HepG2 (cell line): Measurements from ENCODE around the gene CBFA2T2. TPM values are rescaled to one million over a fixed set of nuclear protein-coding genes. Genes with fewer than 3 reads are reported as not detected.

Experiments used
- CEBPB ChIP-seq: IDR thresholded peaks from 2 replicates; pipeline ENCODE4 v1.6.1; 2011; ENCODE audit warnings: low read depth, low read length, improper control_type of control experiment, borderline replicate concordance
- DMAP1 ChIP-seq: IDR thresholded peaks from 2 replicates; pipeline ENCODE4 v1.6.1; 2016
- FOXC1 ChIP-seq: sonication (generic); formaldehyde crosslinking; IDR thresholded peaks from 2 replicates; pipeline ENCODE4 v1.8.0; 2022; ENCODE audit warnings: mild to moderate bottlenecking, missing genetic modification reagents, borderline replicate concordance
- HNF1B ChIP-seq: sonication (generic); formaldehyde crosslinking; IDR thresholded peaks from 2 replicates; pipeline ENCODE4 v1.5.1; 2020; ENCODE audit warnings: mild to moderate bottlenecking, moderate library complexity, missing genetic modification reagents
- KDM1A ChIP-seq: IDR thresholded peaks from 2 replicates; pipeline ENCODE4 v1.6.1; 2016; ENCODE audit warnings: missing compliant biosample characterization
- MTF2 ChIP-seq: sonication (generic); formaldehyde crosslinking; IDR thresholded peaks from 2 replicates; pipeline ENCODE4 v1.5.0; 2020; ENCODE audit warnings: missing genetic modification reagents, borderline replicate concordance
- SIX4 ChIP-seq: sonication (generic); formaldehyde crosslinking; IDR thresholded peaks from 2 replicates; pipeline ENCODE4 v1.4.0; 2020; ENCODE audit warnings: missing genetic modification reagents
- SOX13 ChIP-seq, 3 experiments: fragments of 450-650 bp in 1 of 3; sonication (generic) in 1 of 3; formaldehyde crosslinking in 1 of 3; IDR thresholded peaks in 2 of 3; conservative IDR thresholded peaks in 1 of 3; 2 replicates each; pipeline versions ENCODE4 v1.5.0 to v1.6.1; 2016 to 2020; ENCODE audit warnings: antibody characterized with exemption in 1 of 3, mild to moderate bottlenecking in 1 of 3, missing compliant biosample characterization in 1 of 3, missing genetic modification reagents in 1 of 3, moderate library complexity in 1 of 3
- SRSF1 ChIP-seq: fragments of 200-400 bp; formaldehyde crosslinking; optimal IDR thresholded peaks from 2 replicates; pipeline ENCODE3; 2017; ENCODE audit warnings: mild to moderate bottlenecking, low read depth, low read length, moderate library complexity
- ZNF552 ChIP-seq: sonication (generic); formaldehyde crosslinking; IDR thresholded peaks from 2 replicates; pipeline ENCODE4 v1.9.0; 2022; ENCODE audit warnings: missing genetic modification reagents, mild to moderate bottlenecking, borderline replicate concordance
- ZNF709 ChIP-seq: sonication (generic); formaldehyde crosslinking; IDR thresholded peaks from 2 replicates; pipeline ENCODE4 v1.5.0; 2020; ENCODE audit warnings: mild to moderate bottlenecking, missing genetic modification reagents
- ZZZ3 ChIP-seq: sonication (generic); formaldehyde crosslinking; IDR thresholded peaks from 2 replicates; pipeline ENCODE4 v1.4.0; 2020; ENCODE audit warnings: missing genetic modification reagents, mild to moderate bottlenecking, borderline replicate concordance
- polyA plus RNA-seq, 8 experiments: library from polyadenylated mRNA; depleted of rRNA in 3 of 8; stranded (reverse) in 7 of 8; unstranded in 1 of 8; fragments of >200 nt; fragmentation: Illumina TruSeq in 4 of 8; extraction: Trizol in 4 of 8; gene quantifications; 2 replicates each; pipeline versions ENCODE4 v1.2.1 to v1.2.3, GENCODE V29; 2011 to 2016; ENCODE audit warnings: low read depth in 4 of 8, missing spikeins in 1 of 8, mixed read lengths in 1 of 8; ENCODE audit not compliant: insufficient read depth in 1 of 8
- total RNA-seq, 5 experiments: library from RNA; depleted of rRNA; stranded (reverse); fragments of >200 nt; fragmentation: Illumina TruSeq; extraction: Trizol; gene quantifications; 2 replicates each; pipeline ENCODE4 v1.2.3, GENCODE V29; 2016; ENCODE audit warnings: low read depth in 1 of 5
- TF ChIP-seq, protein P1 (sequence below): sonication (generic); formaldehyde crosslinking; IDR thresholded peaks from 2 replicates; pipeline ENCODE4 v1.4.0; 2020; ENCODE audit warnings: mild to moderate bottlenecking, missing genetic modification reagents
- TF ChIP-seq, protein P2 (sequence below): sonication (generic); formaldehyde crosslinking; IDR thresholded peaks from 2 replicates; pipeline ENCODE4 v1.4.0; 2020; ENCODE audit warnings: missing genetic modification reagents
- TF ChIP-seq, protein P3 (sequence below): sonication (generic); formaldehyde crosslinking; conservative IDR thresholded peaks from 2 replicates; pipeline ENCODE4 v1.8.0; 2022; ENCODE audit warnings: missing genetic modification reagents

Gene CBFA2T2
- total and polyA plus RNA-seq, 2 of the 13 experiments (the other 11 are each of a cell fraction or from before 2014, with no cell fraction given) = 6.3 to 21.2 TPM

GRCh38 chr20:33672426-33673113 is 182.7 kb downstream of the CBFA2T2 start (continued):
- TF ChIP-seq, protein P1, sequence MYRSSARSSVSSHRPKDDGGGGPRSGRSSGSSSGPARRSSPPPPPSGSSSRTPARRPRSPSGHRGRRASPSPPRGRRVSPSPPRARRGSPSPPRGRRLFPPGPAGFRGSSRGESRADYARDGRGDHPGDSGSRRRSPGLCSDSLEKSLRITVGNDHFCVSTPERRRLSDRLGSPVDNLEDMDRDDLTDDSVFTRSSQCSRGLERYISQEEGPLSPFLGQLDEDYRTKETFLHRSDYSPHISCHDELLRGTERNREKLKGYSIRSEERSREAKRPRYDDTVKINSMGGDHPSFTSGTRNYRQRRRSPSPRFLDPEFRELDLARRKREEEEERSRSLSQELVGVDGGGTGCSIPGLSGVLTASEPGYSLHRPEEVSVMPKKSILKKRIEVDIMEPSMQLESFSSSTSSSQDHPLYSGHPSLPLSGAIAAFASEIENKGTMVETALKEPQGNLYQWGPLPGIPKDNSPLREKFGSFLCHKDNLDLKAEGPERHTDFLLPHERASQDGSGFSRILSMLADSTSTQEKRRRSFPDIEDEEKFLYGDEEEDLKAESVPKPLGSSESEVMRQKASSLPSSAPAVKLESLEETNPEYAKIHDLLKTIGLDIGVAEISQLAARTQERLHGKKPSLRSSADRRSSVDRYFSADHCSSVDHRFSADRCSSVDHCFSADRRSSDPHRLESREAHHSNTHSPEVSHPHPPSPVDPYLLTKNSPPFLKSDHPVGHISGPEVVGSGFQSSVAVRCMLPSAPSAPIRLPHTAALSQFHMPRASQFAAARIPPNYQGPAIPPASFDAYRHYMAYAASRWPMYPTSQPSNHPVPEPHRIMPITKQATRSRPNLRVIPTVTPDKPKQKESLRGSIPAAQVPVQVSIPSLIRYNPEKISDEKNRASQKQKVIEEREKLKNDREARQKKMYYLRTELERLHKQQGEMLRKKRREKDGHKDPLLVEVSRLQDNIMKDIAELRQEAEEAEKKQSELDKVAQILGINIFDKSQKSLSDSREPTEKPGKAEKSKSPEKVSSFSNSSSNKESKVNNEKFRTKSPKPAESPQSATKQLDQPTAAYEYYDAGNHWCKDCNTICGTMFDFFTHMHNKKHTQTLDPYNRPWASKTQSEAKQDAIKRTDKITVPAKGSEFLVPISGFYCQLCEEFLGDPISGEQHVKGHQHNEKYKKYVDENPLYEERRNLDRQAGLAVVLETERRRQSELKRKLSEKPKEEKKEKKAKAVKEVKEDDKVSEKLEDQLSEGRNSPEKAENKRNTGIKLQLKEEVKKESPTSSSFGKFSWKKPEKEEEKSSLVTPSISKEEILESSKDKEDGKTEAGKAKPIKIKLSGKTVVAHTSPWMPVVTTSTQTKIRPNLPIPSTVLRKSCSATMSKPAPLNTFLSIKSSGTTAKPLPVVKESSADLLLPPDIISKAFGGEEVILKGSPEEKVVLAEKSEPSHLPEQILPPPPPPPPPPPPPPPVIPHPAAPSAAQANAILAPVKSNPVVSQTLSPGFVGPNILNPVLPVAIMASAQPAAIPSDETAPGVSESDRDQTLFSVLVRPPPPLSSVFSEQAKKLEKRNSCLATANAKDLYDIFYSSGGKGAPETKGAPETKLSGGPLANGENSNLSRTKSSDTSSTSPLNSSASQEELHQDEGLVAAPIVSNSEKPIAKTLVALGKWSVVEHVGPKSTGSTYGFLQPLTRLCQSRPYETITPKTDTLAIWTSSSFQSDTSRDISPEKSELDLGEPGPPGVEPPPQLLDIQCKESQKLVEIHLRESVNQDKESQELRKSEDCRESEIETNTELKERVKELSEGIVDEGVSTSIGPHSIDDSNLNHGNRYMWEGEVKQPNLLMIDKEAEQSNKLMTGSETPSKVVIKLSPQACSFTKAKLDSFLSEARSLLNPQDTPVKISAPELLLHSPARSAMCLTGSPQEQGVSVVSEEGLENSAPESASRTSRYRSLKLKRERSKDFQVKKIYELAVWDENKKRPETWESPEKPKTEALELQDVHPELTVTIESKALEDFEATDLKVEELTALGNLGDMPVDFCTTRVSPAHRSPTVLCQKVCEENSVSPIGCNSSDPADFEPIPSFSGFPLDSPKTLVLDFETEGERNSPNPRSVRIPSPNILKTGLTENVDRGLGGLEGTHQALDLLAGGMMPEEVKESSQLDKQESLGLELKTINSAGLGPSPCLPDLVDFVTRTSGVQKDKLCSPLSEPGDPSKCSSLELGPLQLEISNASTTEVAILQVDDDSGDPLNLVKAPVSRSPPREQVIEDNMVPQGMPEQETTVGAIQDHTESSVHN (CRISPR knock-in tag) = peak; percentile 56; the same call in 1 of the 2 replicates
- TF ChIP-seq SRSF1 (no peak), CEBPB (no peak), SOX13 (IDR thresholded peaks at IDR 0.05) (no peak), SOX13 (CRISPR knock-in tag; conservative IDR thresholded peaks at IDR 0.05 in 1 of 2, IDR thresholded peaks at IDR 0.05 in 1 of 2) (peak in 1 of 2 experiments; percentile 7; a peak in 1 of 4 replicates), DMAP1 (CRISPR knock-in tag) (no peak), MTF2 (no peak), ZNF552 (0 out of 2 replicates have a peak, but pooled peaks have one; percentile 15), SIX4 (CRISPR knock-in tag) (no peak), ZNF709 (CRISPR knock-in tag) (no peak), HNF1B (CRISPR knock-in tag) (no peak), FOXC1 (no peak), ZZZ3 (no peak), KDM1A (CRISPR knock-in tag) (peak; percentile 71)
- TF ChIP-seq, protein P2, sequence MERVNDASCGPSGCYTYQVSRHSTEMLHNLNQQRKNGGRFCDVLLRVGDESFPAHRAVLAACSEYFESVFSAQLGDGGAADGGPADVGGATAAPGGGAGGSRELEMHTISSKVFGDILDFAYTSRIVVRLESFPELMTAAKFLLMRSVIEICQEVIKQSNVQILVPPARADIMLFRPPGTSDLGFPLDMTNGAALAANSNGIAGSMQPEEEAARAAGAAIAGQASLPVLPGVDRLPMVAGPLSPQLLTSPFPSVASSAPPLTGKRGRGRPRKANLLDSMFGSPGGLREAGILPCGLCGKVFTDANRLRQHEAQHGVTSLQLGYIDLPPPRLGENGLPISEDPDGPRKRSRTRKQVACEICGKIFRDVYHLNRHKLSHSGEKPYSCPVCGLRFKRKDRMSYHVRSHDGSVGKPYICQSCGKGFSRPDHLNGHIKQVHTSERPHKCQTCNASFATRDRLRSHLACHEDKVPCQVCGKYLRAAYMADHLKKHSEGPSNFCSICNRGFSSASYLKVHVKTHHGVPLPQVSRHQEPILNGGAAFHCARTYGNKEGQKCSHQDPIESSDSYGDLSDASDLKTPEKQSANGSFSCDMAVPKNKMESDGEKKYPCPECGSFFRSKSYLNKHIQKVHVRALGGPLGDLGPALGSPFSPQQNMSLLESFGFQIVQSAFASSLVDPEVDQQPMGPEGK = peak; percentile 23; the same call in 1 of the 2 replicates
- TF ChIP-seq, protein P3, sequence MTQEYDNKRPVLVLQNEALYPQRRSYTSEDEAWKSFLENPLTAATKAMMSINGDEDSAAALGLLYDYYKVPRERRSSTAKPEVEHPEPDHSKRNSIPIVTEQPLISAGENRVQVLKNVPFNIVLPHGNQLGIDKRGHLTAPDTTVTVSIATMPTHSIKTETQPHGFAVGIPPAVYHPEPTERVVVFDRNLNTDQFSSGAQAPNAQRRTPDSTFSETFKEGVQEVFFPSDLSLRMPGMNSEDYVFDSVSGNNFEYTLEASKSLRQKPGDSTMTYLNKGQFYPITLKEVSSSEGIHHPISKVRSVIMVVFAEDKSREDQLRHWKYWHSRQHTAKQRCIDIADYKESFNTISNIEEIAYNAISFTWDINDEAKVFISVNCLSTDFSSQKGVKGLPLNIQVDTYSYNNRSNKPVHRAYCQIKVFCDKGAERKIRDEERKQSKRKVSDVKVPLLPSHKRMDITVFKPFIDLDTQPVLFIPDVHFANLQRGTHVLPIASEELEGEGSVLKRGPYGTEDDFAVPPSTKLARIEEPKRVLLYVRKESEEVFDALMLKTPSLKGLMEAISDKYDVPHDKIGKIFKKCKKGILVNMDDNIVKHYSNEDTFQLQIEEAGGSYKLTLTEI (CRISPR knock-in tag) = no peak
